GM12878 (cell line): ENCODE results near the gene VMO1. TPM values are rescaled to one million over a fixed set of nuclear protein-coding genes. Genes with fewer than 3 reads are reported as not detected.

ENCODE experiments used
- ATAC-seq: fragments of 200-7000 bp; cut with Tn5 transposase; 3 replicates; pipeline ENCODE4 v1.9.1; 2020; ENCODE audit warnings: mild to moderate bottlenecking, moderate library complexity
- BruUV-seq: library from RNA; stranded (reverse); fragments of 400-500 nt; replicated peaks from 2 replicates; lab custom pipeline; 2021; lab: Mats Ljungman, UMichigan
- CTCF ChIA-PET: fragments of 300-600 bp; sonication (Branson Sonifier 250); formaldehyde crosslinking; extraction: SDS; loops from one replicate; lab custom pipeline; 2021; ENCODE audit warnings: inconsistent platforms; lab: Yijun Ruan, JAX
- POLR2A ChIA-PET: fragments of 350-600 bp; formaldehyde crosslinking; extraction: SDS; loops from one replicate; lab custom pipeline; 2021; ENCODE audit warnings: inconsistent platforms; lab: Charles Lee
- RAD21 ChIA-PET: fragments of 300-600 bp; sonication (Branson Sonifier 250); formaldehyde crosslinking; loops from one replicate; lab custom pipeline; 2023; ENCODE audit warnings: antibody characterized with exemption; ENCODE audit not compliant: unreplicated experiment; lab: Charles Lee
- SMC1A ChIA-PET: fragments of 300-600 bp; sonication (Branson Sonifier 250); formaldehyde crosslinking; loops from one replicate; lab custom pipeline; 2023; ENCODE audit not compliant: unreplicated experiment, uncharacterized antibody; lab: Charles Lee
- DNase-seq: peaks from one replicate; pipeline ENCODE4 v3.0.0-alpha.2; 2011; ENCODE audit warnings: low read depth, low spot score
- FAIRE-seq: peaks from 3 replicates; lab custom pipeline; 2011; peaks lifted over from hg19 to GRCh38; lab: Jason Lieb, UNC
- H2AFZ ChIP-seq: 2 replicates; pipeline ENCODE4 v1.6.0; 2011; ENCODE audit warnings: low read depth, low read length, control low read depth; ENCODE audit not compliant: control insufficient read depth
- H3K27ac ChIP-seq: 2 replicates; pipeline ENCODE4 v1.5.1; 2011; ENCODE audit warnings: control low read depth; ENCODE audit not compliant: control insufficient read depth, insufficient read depth
- H3K27me3 ChIP-seq, 2 experiments: replicated peaks in 1 of 2; 2 replicates each; pipeline versions ENCODE4 v1.6.0 to v1.6.1; 2011; ENCODE audit warnings: low read length in 1 of 2; ENCODE audit not compliant: control insufficient read depth in 2 of 2, insufficient read depth in 2 of 2
- H3K36me3 ChIP-seq, 2 experiments: 2 replicates each; pipeline ENCODE4 v1.5.1; 2011; ENCODE audit warnings: low read length in 1 of 2; ENCODE audit not compliant: control insufficient read depth in 2 of 2, insufficient read depth in 2 of 2
- H3K4me1 ChIP-seq: 2 replicates; pipeline ENCODE4 v1.6.1; 2011; ENCODE audit warnings: mild to moderate bottlenecking, low read length, moderate library complexity, mixed read lengths; ENCODE audit not compliant: control insufficient read depth, insufficient read depth
- H3K4me2 ChIP-seq: 2 replicates; pipeline ENCODE4 v1.6.0; 2011; ENCODE audit warnings: control low read depth; ENCODE audit not compliant: control insufficient read depth, insufficient read depth
- H3K4me3 ChIP-seq: fragments of 200-600 bp; sonication (generic); 2 replicates; pipeline ENCODE4 v1.5.1; 2016
- H3K79me2 ChIP-seq: 2 replicates; pipeline ENCODE4 v1.6.0; 2011; ENCODE audit warnings: low read length; ENCODE audit not compliant: control insufficient read depth, insufficient read depth
- H3K9ac ChIP-seq: 2 replicates; pipeline ENCODE4 v1.8.0; 2011; ENCODE audit warnings: low read length, control low read depth, mixed read lengths; ENCODE audit not compliant: control insufficient read depth, insufficient read depth
- H3K9me3 ChIP-seq: replicated peaks from 3 replicates; pipeline ENCODE4 v1.5.1; 2011; ENCODE audit warnings: mild to moderate bottlenecking, low read length; ENCODE audit not compliant: control insufficient read depth, insufficient read depth
- H4K20me1 ChIP-seq: 2 replicates; pipeline ENCODE4 v1.6.0; 2011; ENCODE audit not compliant: control insufficient read depth, insufficient read depth
- EGR1 ChIP-seq, 2 experiments: IDR thresholded peaks; 1 replicate in 1 of 2; 2 replicates in 1 of 2; pipeline ENCODE4 v1.6.1; 2011 to 2012; ENCODE audit warnings: low read depth in 2 of 2, low read length in 2 of 2, borderline replicate concordance in 1 of 2, mild to moderate bottlenecking in 1 of 2, moderate library complexity in 1 of 2
- MEF2B ChIP-seq: fragments of 450-650 bp; IDR thresholded peaks from 2 replicates; pipeline ENCODE4 v1.6.1; 2018; ENCODE audit warnings: mild to moderate bottlenecking, moderate library complexity; ENCODE audit not compliant: partially characterized antibody, poor library complexity, severe bottlenecking
- RCOR1 ChIP-seq: conservative IDR thresholded peaks from 2 replicates; pipeline ENCODE4 v1.6.1; 2012; ENCODE audit warnings: low read depth, low read length, improper control_type of control experiment
- YY1 ChIP-seq: IDR thresholded peaks from 2 replicates; pipeline ENCODE4 v1.6.1; 2011; ENCODE audit warnings: low read depth, mild to moderate bottlenecking, low read length
- ZNF687 ChIP-seq: fragments of 450-650 bp; IDR thresholded peaks from 2 replicates; pipeline ENCODE4 v1.6.1; 2017; ENCODE audit warnings: mild to moderate bottlenecking, moderate library complexity
- WGBS: methylation state at CpG from one replicate; pipeline ENCODE4 v1.1.6; 2016; ENCODE audit warnings: low lambda C conversion rate; ENCODE audit not compliant: insufficient replicate concordance, insufficient coverage; ENCODE audit errors: missing lambda C conversion rate; 5-methylcytosine and 5-hydroxymethylcytosine counted together
- in situ Hi-C: fragments of 300-500 bp; cut with MboI; formaldehyde crosslinking; loops from 9 replicates; pipeline ENCODE4 v1.14.3; 2018; ENCODE audit warnings: mixed read lengths
- intact Hi-C: fragments of 100-400 bp; cut with micrococcal nuclease; formaldehyde crosslinking; loops from one replicate; pipeline ENCODE4 v1.14.2; 2022; ENCODE audit not compliant: unreplicated experiment
- polyA plus RNA-seq, 11 experiments: library from polyadenylated mRNA; depleted of rRNA in 4 of 11; unstranded in 6 of 11; stranded (reverse) in 5 of 11; fragments of >200 nt; fragmentation: Nextera tagmentation in 4 of 11; fragmentation: Illumina TruSeq in 1 of 11; extraction: Ambion mirVana in 4 of 11; extraction: Trizol in 1 of 11; gene quantifications; 1 replicate in 1 of 11; 2 replicates in 10 of 11; pipeline versions ENCODE4 v1.2.1 to v1.2.3, GENCODE V29; 2011 to 2016; ENCODE audit warnings: inconsistent platforms in 2 of 11, missing spikeins in 2 of 11, low read depth in 1 of 11
- total RNA-seq, 4 experiments: library from RNA; depleted of rRNA in 3 of 4; stranded (reverse); fragments of >200 nt in 3 of 4; fragmentation: Illumina TruSeq in 1 of 4; extraction: Trizol in 1 of 4; gene quantifications; 2 replicates each; pipeline versions ENCODE4 v1.2.1 to v1.2.3, GENCODE V29; 2013 to 2021

VMO1 gene
- total and polyA plus RNA-seq, 10 of the 15 experiments (the other 5 are each of a cell fraction or from before 2014, with no cell fraction given) = 0.27 to 0.54 (median 0.31) TPM; not detected in 7

GRCh38 chr17:4789701-4789950 lies 3.5 kb upstream of the VMO1 start:
- WGBS = 0% methylated on average over 17 of the region's 25 CpGs

More at GRCh38 chr17:4789701-4789950, 3.5 kb upstream of the VMO1 start:
- TF ChIP-seq ZNF687 = no peak
- TF ChIP-seq EGR1 (IDR thresholded peaks at IDR 0.05; ENCODE audit: borderline replicate concordance in 1 of 2, low read depth in 2 of 2, low read length in 2 of 2) = peak in 1 of 2 experiments; percentile 72; a peak in 2 of 3 replicates
- TF ChIP-seq MEF2B = peak; percentile 72
- TF ChIP-seq YY1 = peak; percentile 78
- 0 out of 2 replicates have a peak, but pooled peaks have one; percentile 13 for TF ChIP-seq RCOR1
- intact Hi-C loops = loop anchor here (5.0 to 10.0 kb wide), 2 partner anchors 55 to 77 kb away; partner anchors contain the start of genes ARRB2, CXCL16, MED11 and ZMYND15
- H3K79me2 ChIP-seq = no peaks in the 10 kb centered on the region
- FAIRE-seq = no peak
- no peak for DNase-seq
- H3K9me3 ChIP-seq = no peaks in the 10 kb centered on the region
- H3K27me3 ChIP-seq = peaks cover 16 to 18% of the 10 kb centered on the region in 2 experiments
- H3K36me3 ChIP-seq = no peaks in the 10 kb centered on the region
- peaks cover 12% of the 10 kb centered on the region for H3K4me1 ChIP-seq
- H3K27ac ChIP-seq = no peak overlapping the region
- no peak for ATAC-seq
- BruUV-seq = no TSS peak
- SMC1A ChIA-PET = interaction anchor here (0.9 to 2.1 kb wide), 7 partner anchors 11 to 98 kb away, joined by 3 to 9 read pairs (median 4); partner anchors contain the start of gene ARRB2
- RAD21 ChIA-PET = interaction anchor here (0.8 to 2.0 kb wide), 9 partner anchors 17 to 222 kb away, joined by 3 to 14 read pairs (median 6); partner anchors contain the start of genes ARRB2, MED11 and PLD2
- peak overlapping the region; percentile 66 for H2AFZ ChIP-seq
- H3K4me3 ChIP-seq = peak overlapping the region; percentile 79
- in situ Hi-C loops = no loop called here
- H3K4me2 ChIP-seq = peak overlapping the region; percentile 98
- H4K20me1 ChIP-seq = no peaks in the 10 kb centered on the region
- POLR2A ChIA-PET = interaction anchor here (1.1 to 1.8 kb wide), 3 partner anchors 17 to 80 kb away, joined by 3 to 14 read pairs (median 6); partner anchors contain the start of genes ARRB2 and PLD2
- CTCF ChIA-PET = interaction anchor here (1.1 to 2.7 kb wide), 19 partner anchors 10 to 240 kb away, joined by 3 to 16 read pairs (median 5); partner anchors contain the start of genes ARRB2, MED11 and PLD2
- H3K9ac ChIP-seq = no peak overlapping the region; the same call in 1 of the 2 replicates
